ENCODE data around the gene DOCK1. TPM values are rescaled to one million over a fixed set of nuclear protein-coding genes. Genes with fewer than 3 reads are reported as not detected.

The DOCK1 gene
- total RNA-seq, 4 donors from 2014 or later: 50.8 to 59.0 (median 53.6) TPM

GRCh38 chr10:127091354-127091753 is 186.1 kb downstream of the DOCK1 start:
- no peaks in the 10 kb centered on the region for H3K9me3 ChIP-seq
- H3K36me3 ChIP-seq: peaks cover 0 to 74% of the 10 kb centered on the region in 2 donors
- no peak for ATAC-seq
- H3K4me3 ChIP-seq: no peak overlapping the region
- no peak for TF ChIP-seq EP300 (IDR thresholded peaks at IDR 0.05)
- TF ChIP-seq POLR2AphosphoS5 (IDR thresholded peaks at IDR 0.05): no peak
- TF ChIP-seq POLR2A (IDR thresholded peaks at IDR 0.05): no peak
- no peak for TF ChIP-seq CTCF (IDR thresholded peaks at IDR 0.05)
- no peaks in the 10 kb centered on the region for H3K27me3 ChIP-seq
- no peak overlapping the region for H3K27ac ChIP-seq
- H3K4me1 ChIP-seq: no peaks in the 10 kb centered on the region
- WGBS, 2 donors (ENCODE audit: low coverage in 1 of 2): 81 to 100% methylated on average over 6 of the region's 7 CpGs

- 67 to 82% methylated on average over 2 to 5 of the region's 9 CpGs for WGBS, 2 donors (ENCODE audit: low coverage in 1 of 2)
- Histone ChIP-seq H3K27me3 (no peaks in the 10 kb centered on the region), H3K9me3 (no peaks in the 10 kb centered on the region), H3K4me1 (no peaks in the 10 kb centered on the region), H3K4me3 (no peak overlapping the region), H3K27ac (no peak overlapping the region), H3K36me3 (peaks cover 0 to 86% of the 10 kb centered on the region in 2 donors)
- no peak for TF ChIP-seq POLR2A (IDR thresholded peaks at IDR 0.05)
- no peak for ATAC-seq
Observed at GRCh38 chr10:127092916-127093315, 187.7 kb downstream of the DOCK1 start.

- Histone ChIP-seq H3K4me3 (no peak overlapping the region), H3K27ac (no peak overlapping the region), H3K36me3 (peaks cover 0 to 85% of the 10 kb centered on the region in 2 donors), H3K27me3 (no peaks in the 10 kb centered on the region), H3K9me3 (no peaks in the 10 kb centered on the region), H3K4me1 (no peaks in the 10 kb centered on the region)
- no peak for TF ChIP-seq POLR2AphosphoS5 (IDR thresholded peaks at IDR 0.05)
- no peak for TF ChIP-seq CTCF (IDR thresholded peaks at IDR 0.05)
- ATAC-seq: no peak
- WGBS, 2 donors (ENCODE audit: low coverage in 1 of 2): 85 to 89% methylated on average over 4 of the region's 4 CpGs
Observed at GRCh38 chr10:127094984-127095383, 189.8 kb downstream of the DOCK1 start.

GRCh38 chr10:127100983-127101615 is 195.9 kb downstream of the DOCK1 start:
- H3K27ac ChIP-seq: no peak overlapping the region
- H3K27me3 ChIP-seq: no peaks in the 10 kb centered on the region
- TF ChIP-seq EP300 (IDR thresholded peaks at IDR 0.05): no peak
- no peak for TF ChIP-seq CTCF (IDR thresholded peaks at IDR 0.05)
- TF ChIP-seq POLR2A (IDR thresholded peaks at IDR 0.05): no peak
- TF ChIP-seq POLR2AphosphoS5 (IDR thresholded peaks at IDR 0.05): no peak
- WGBS, 2 donors (ENCODE audit: low coverage in 1 of 2): 93 to 100% methylated on average over 2 to 7 of the region's 10 CpGs
- H3K9me3 ChIP-seq: no peaks in the 10 kb centered on the region
- ATAC-seq: no peak
- peaks cover 0 to 66% of the 10 kb centered on the region in 2 donors for H3K36me3 ChIP-seq
- H3K4me1 ChIP-seq: no peaks in the 10 kb centered on the region
- H3K4me3 ChIP-seq: no peak overlapping the region

GRCh38 chr10:127102176-127102575 is 196.9 kb downstream of the DOCK1 start:
- ATAC-seq: no peak
- peaks cover 0 to 70% of the 10 kb centered on the region in 2 donors for H3K36me3 ChIP-seq
- 86 to 100% methylated on average over 1 to 2 of the region's 3 CpGs for WGBS, 2 donors (ENCODE audit: low coverage in 1 of 2)

More at GRCh38 chr10:127102176-127102575, 196.9 kb downstream of the DOCK1 start:
- Histone ChIP-seq H3K4me3 (no peak overlapping the region), H3K4me1 (no peaks in the 10 kb centered on the region), H3K27me3 (no peaks in the 10 kb centered on the region), H3K9me3 (no peaks in the 10 kb centered on the region), H3K27ac (no peak overlapping the region)
- no peak for TF ChIP-seq EP300 (IDR thresholded peaks at IDR 0.05)
- no peak for TF ChIP-seq CTCF (IDR thresholded peaks at IDR 0.05)
- TF ChIP-seq POLR2AphosphoS5 (IDR thresholded peaks at IDR 0.05): no peak
- TF ChIP-seq POLR2A (IDR thresholded peaks at IDR 0.05): no peak
